ENCODE results near the gene LGI4. TPM values are rescaled to one million over a fixed set of nuclear protein-coding genes. Genes with fewer than 3 reads are reported as not detected.

The LGI4 gene
- total RNA-seq, 1 experiment from 2014 or later: 3.2 TPM

GRCh38 chr19:35135389-35135909 lies 590 bp upstream of the LGI4 start:
- no peak overlapping the region for H2BK120ac ChIP-seq (ENCODE audit: low read depth, low read length, poor library complexity, severe bottlenecking)
- H3K27me3 ChIP-seq (ENCODE audit: insufficient read depth, low read length): no peaks in the 10 kb centered on the region; the same call in 1 of the 2 replicates
- WGBS (ENCODE audit: extremely low coverage, insufficient read length, low lambda C conversion rate): no CpG with 5 or more reads among the region's 7 CpGs

More at GRCh38 chr19:35135389-35135909, 590 bp upstream of the LGI4 start:
- Histone ChIP-seq H4K91ac (ENCODE audit: insufficient read length, low read depth, low read length) (no peak overlapping the region), H3K4ac (ENCODE audit: low read depth, low read length) (no peak overlapping the region), H3K18ac (ENCODE audit: insufficient read length, low read depth, low read length) (no peak overlapping the region), H2BK5ac (ENCODE audit: insufficient read length, low read length) (no peak overlapping the region), H3K9me3 (ENCODE audit: control insufficient read depth, low read depth, low read length) (no peaks in the 10 kb centered on the region), H2BK15ac (ENCODE audit: low read depth, low read length) (no peak overlapping the region), H2BK12ac (ENCODE audit: insufficient read length, low read depth, low read length) (no peak overlapping the region), H3K14ac (ENCODE audit: insufficient read depth, low read length) (no peak overlapping the region), H3K27ac (ENCODE audit: insufficient read length, low read depth, low read length) (no peak overlapping the region), H3T11ph (ENCODE audit: low read length) (no peak overlapping the region), H4K20me1 (ENCODE audit: control insufficient read depth, insufficient read depth, insufficient read length) (no peaks in the 10 kb centered on the region), H4K8ac (replicated peaks; ENCODE audit: insufficient read length, low read depth, low read length) (no peak overlapping the region), H2AK5ac (ENCODE audit: insufficient read length, low read length) (no peak overlapping the region), H3K23ac (ENCODE audit: insufficient read length, low read depth, low read length) (no peak overlapping the region), H3K56ac (ENCODE audit: insufficient read length, low read depth, low read length) (no peak overlapping the region), H2AFZ (ENCODE audit: low read length) (no peak overlapping the region), H4K5ac (ENCODE audit: insufficient read length, low read depth, low read length) (no peak overlapping the region), H2BK20ac (ENCODE audit: low read depth, low read length, poor library complexity, severe bottlenecking) (no peak overlapping the region), H3K4me2 (ENCODE audit: insufficient read depth, insufficient read length, low read length) (peak overlapping the region; percentile 2), H3K9ac (ENCODE audit: extremely low read depth, insufficient read length, low read length) (no peak overlapping the region), H3K79me2 (ENCODE audit: insufficient read depth, low read length) (no peaks in the 10 kb centered on the region), H3K4me1 (ENCODE audit: insufficient read depth, low read length) (no peaks in the 10 kb centered on the region), H3K23me2 (ENCODE audit: insufficient read length, low read depth, low read length, poor library complexity, severe bottlenecking) (no peaks in the 10 kb centered on the region), H3K79me1 (ENCODE audit: insufficient read depth, low read depth, low read length, poor library complexity, severe bottlenecking) (no peaks in the 10 kb centered on the region)
- TF ChIP-seq CTCF (conservative IDR thresholded peaks at IDR 0.05): peak; percentile 96
- peak; percentile 84 for DNase-seq
- Mint-ChIP-seq H3K4me3 (peak overlapping the region in 1 of 2 experiments; percentile 30; a peak in 1 of 5 replicates), H3K36me3 (ENCODE audit: insufficient read depth in 1 of 3, low read depth in 3 of 3) (peaks cover 0 to 3% (median 0%) of the 10 kb centered on the region in 3 experiments; a peak in 1 of 7 replicates), H3K27me3 (ENCODE audit: low read depth) (peaks cover 21% of the 10 kb centered on the region), H3K4me1 (peaks cover 18 to 30% of the 10 kb centered on the region in 2 experiments), H3K9me3 (no peaks in the 10 kb centered on the region; a peak in 1 of 5 replicates), H3K27ac (no peak overlapping the region)
